LHCN-M2 (cell line): ENCODE results near the gene THBS2. TPM values are rescaled to one million over a fixed set of nuclear protein-coding genes. Genes with fewer than 3 reads are reported as not detected.
"Not testable (repeated sequence)": the region's sequence is repeated elsewhere in the genome, so short reads cannot be mapped to it uniquely, and the experiment has no call there.

Experiments used
- DNase-seq: peaks from one replicate; pipeline ENCODE4 v3.0.0-alpha.2; 2012; ENCODE audit warnings: low read depth
- total RNA-seq: library from RNA; depleted of rRNA; stranded (reverse); fragments of >200 nt; gene quantifications from 2 replicates; pipeline ENCODE4 v1.2.3, GENCODE V29; 2014

The THBS2 gene
- total RNA-seq, 1 experiment from 2014 or later, result 18.6 TPM

DNA sequence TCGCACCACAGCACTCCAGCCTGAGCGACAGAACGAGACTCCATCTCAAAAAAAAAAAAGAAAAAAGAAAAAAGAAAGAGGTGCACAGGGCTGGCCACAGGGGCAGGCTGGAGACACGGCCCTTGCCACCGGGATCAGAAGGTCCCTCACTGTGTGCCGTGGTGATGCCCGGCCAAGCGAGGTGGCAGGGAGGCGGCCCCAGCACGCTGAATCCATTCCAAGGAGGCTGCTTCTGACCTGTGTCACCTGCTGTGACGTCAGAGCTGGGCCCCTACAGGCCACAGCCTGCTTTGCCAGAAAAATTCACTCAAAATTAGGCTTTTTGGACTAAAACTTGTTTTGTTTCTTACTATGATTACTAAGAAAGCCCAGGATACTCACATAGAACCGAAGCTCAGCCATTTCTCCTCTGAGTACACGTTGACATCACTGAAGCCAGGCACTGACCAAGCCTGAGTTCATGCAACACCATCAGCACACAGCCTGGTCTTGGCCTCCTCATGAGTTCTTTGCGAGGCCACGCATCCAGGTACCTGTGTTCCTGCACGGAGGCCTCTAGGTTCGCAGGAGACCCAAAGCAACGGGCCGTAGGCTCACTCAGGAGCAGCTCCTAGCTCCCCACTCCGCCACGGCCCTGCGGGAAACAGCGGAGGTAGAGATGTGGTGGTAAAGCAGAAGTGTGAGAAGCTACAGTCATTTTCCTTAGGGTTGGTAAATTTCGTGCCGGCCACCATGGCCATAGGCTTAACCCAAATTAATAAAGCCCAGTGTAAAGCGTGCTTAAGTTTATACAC is 67.8 kb downstream of the THBS2 start:
- DNase-seq, result no peak

DNA sequence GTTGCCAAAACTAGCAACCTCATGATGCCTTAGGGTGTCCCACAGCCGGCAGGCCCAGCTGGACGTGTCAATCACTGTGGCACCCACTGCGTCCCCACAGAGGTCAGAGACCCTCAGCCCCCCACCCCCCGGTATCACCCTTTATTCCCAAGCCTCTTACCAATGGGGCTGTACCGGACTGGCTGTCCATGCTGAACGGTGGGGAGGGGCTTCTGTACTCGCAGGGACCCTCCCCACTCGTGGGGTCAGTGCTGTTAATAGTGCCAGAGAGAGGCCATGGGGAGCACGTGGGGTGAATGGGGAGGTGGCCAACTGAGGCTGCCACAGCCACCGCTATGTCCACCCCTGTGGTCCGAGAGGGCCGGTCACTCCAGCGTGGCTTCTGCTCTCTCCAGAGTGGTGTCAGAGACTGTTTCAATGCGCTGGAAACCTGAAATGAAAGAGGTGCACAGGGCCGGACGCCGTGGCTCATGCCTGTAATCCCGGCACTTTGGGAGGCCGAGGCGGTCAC is 68.6 kb downstream of the THBS2 start:
- no peak for DNase-seq

DNA sequence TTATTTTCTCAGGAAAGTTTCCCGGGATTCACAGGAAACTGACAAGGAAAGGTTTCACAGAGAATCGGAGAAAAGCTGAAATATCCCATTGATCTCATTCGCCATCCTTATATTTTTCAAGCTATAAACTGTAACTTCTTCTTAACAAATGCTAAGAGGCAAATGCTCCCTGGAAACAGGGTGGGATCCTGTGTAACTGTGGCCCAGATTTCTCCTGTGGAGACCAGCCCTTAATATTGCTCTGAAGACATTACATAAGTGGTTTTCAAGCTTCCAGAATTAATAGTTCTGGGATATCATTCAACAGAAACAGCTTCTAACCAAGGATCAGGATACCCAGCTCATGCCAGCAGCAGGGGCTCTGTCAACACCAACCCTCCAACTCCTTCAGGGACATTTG is 69.2 kb downstream of the THBS2 start:
- DNase-seq, result no peak

DNA sequence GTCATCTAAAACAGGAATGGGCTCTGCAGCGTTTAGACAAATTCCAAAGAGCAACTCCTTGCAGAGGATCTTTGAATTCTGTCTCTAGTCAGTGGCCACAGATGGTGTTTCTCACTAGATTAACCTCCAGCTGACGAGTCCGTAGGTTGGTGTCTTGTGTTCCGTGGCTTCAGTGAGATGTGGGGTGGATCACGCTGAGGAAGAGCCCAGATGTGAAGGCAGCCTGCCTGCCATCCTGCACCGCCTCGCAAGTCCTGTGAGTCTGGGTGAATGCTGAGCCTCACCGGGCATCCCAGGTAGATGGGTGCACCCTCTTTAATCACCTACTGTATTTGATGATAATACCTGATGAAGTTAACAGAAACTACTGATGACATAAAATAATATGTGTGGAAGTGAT is 70.4 kb downstream of the THBS2 start:
- no peak for DNase-seq

DNA sequence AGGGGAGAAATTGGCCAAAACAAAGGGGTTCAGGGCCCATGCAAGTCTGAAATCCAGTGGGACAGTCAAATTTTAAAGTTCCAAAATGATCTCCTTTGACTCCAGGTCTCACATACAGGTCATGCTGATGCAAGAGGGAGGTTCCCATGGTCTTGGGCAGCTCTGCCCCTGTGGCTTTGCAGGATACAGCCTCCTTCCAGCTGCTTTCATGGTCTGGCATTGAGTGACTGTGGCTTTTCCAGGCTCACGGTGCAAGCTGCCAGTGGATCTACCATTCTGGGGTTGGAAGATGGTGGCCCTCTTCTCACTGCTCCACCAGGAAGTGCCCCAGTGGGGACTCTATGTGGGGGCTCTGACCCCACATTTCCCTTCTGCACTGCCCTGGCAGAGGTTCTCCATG is 73.8 kb downstream of the THBS2 start:
- not testable (repeated sequence) for DNase-seq

DNA sequence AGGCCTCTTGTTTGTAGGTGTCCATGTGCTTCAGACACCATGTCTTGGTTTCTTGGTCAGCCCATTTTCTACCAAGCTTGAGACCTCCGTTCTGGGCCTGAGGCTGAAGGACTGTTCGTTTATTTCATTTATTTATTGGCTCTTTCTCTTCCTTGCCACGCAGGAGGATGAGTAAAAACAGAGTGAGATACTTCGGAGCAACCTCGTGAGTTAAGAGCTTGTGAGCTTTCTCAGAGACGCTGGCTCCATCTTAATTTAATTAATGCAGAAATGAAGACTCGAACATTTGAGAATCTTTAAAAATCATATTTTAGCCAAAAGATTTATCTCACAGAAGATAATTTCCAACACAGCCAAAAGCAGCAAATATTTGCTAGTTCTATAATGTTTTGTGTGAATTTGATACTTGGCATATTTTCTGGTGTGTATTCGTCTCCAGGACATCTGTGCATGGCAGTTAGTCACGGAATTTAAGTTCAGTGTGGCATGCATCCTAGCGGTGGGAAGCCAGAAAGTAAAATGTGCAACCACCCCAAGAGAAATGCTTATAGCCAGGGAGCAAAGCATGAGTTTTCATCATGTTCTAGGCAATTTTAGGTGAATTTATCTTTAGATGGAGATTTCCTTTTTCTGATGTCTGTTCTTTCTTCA is 76.0 kb downstream of the THBS2 start:
- DNase-seq, result peak; percentile 75

DNA sequence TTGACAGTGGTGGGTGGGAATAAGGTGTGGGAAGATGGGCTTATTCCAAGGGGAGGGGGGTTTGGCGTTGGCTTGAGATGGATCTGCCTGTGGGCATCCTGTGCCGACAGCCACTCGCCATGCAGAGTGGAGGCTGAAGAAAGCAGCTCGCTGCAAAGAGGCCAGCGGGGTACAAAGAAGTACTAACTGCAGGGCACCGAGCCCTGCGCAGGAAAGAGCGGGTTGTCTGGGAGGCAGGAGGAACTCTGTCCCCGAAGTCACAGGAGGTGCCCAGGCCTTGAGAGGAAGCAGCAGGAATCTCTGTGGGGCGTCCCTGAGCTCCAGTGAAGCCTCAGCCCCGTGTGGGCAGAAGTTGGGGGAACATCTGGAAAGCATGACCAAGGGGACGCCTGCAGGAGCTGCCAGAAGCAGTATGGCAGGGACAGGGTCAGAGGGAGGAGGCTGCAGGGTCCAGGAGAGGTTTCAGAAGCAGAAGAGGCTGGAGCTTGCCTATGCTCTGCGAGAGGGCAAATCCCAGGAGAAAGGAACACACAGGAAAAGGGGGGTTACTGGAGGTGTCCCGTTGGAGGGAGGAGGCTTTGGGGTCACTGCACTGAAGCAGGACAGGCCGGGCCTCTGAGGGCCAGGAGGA is 77.2 kb downstream of the THBS2 start:
- DNase-seq, result no peak

DNA sequence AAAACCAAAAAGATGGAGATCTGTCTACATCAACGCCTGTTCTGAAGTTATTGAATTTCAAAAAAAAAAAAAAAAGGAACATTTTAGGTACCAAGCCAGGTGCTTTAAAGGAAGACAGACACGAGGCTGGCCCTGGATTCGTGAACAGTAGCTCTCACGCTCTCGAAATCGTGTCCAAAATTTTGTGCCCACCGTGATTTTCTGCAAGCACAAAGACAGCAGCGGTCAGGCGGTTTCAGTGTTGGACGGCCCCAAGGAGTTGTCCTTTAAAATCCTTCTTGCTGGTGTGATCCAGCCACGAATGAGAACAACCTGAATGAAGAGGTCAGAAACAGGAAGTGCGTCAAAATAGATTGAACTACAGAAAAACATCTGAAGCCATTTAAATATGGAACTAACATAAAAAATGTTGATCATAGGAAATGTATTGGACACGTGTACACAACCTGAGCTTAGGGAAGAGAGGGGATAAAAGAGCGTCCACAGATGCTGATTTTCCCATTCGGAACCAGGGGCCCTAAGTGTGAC is 78.2 kb downstream of the THBS2 start:
- no peak for DNase-seq

DNA sequence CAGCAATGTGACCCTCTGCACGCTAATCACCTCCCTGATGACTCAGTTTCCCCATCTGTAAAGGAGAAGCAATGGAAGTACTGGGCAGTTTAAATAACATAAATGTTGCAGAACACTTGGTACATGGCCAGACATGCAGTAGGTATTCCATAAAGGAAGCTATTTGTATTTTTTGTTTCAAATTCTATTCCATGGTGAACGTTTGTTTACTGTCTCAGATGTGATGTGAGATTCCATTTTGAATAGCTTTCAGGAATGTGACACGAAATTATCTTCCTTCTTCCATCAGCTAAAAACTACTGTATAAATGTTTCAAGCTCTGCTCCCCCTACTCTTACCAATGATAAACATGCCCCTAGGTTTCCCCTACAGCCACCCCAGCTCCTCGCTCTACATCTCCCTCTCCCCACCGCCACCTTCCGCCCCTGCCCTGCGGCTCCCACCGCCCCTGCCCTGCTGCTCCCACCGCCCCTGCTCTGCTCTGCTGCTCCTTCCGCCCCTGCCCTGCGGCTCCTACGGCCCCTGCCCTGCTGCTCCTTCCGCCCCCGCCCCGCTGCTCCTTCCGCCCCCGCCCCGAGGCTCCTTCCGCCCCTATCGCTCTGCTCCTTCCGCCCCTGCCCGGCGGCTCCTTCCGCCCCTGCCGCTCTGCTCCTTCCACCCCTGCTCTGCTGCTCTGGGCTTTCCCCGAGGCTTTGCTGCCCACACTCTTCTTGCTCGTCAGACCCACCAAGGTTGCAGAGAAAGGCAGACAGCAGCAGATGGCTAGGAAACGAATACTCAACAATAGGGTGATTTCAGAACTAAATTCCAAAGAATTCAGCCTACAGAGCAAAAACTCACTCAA is 78.9 kb downstream of the THBS2 start:
- peak; percentile 49 for DNase-seq

DNA sequence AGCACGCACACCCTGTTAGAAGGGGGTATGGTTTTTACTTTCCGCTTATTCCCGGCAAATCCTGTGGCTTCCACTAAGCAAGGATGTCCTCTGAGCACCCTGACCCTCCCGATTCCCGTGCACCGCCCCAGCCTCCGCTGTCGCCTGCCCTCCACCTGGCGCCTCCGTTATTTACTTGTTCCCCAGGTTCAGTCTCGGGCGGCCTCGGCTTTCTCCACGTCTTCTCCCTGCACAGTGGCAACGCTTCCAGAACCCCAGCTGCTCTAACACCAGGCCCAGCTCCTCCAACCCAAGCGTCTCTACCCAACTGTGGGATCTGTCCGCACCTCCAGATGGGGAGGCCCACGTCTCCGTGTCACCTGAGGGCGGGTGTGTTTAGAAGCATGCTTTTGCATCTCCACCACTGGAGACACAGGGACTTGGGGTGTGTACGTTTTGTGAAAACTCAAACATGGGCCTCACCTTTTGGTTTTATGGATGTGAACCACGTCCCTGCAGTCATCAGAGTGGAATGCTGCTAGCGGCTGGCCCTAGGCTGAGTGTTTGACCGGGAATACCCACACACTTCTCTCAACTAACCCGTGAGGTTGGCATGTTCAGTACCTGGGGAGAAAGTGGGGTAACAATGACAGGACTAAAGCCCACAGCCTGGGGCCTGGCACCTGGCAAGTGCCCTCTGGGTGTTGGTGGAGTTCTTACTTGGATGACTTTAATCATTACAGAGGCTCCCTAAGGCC is 79.9 kb downstream of the THBS2 start:
- DNase-seq, result no peak

DNA sequence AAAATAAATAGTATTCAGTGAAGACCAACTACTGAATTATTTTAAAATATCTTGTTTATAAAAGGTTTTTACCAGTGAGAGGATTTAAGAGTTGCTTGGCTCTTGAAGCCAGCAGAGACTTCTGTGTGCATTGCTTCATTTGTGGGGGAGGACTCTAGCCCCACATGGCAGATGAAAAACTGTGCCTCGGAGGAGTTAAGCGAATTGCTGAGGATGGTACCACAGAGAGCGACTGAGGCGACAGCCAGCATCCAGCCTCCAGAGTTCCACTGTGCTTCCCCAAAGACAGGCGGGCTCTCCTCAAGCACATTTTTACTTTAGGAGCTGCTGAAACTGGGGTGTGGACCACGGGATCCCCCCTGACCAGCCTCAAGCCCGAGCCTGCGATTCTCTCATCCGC is 80.7 kb downstream of the THBS2 start:
- no peak for DNase-seq

DNA sequence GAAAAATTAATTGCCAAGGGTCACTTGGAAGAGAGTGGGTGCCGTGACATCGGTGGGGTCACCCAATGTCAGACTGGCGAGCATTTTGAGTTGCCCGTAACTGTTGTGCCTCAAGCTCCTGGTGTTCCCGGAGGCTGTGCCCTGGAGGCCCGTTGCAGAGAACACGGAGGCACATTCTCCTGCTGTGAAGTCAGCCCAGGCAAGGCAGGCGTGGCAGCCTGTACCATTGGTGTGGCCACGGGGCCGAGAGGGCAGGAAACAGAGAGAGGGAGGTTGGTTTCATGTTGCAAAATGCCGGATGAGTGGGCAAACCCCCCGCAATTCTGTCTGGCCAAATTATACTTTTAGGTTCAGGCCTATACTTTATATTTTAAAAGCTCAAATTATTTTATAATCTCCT is 81.2 kb downstream of the THBS2 start:
- DNase-seq, result peak; percentile 92

DNA sequence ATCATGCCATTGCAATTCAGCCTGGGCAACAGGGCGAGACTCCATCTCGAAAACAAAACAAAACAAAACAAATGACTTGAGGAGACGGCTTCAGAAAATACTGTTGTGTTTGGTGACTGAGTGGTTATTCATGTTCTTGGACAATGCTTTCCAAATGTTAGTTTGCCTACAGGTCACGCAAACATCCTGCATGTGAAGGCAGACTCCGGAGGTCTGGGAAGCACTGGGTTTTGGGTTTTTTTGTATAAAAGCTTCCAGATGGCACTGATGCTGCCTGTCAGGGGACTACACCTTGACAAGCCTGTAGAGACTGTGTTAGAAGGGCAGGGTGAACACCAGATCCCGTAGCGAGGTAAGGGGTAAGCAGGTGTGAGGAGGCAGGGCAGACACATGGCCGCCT is 81.7 kb downstream of the THBS2 start:
- DNase-seq, result peak; percentile 70

DNA sequence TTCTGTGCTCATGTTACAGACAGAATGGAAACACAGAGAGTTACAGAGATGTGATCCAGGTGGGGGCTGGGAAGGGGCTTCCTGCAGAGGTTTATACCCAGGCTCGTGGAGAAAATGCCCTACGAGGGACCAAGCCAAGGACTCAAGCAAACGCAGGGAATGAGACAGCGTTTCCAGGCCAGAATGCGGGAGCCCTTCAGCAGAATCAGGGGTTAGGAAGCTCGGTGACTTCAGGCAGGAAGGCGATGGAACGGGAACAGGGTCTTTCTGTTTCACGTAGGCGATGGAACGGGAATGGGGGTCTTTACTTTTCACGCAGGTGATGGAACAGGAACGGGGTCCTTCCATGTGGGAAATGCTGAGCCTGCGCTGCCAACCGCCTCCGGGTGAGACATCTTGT is 82.6 kb downstream of the THBS2 start:
- no peak for DNase-seq

DNA sequence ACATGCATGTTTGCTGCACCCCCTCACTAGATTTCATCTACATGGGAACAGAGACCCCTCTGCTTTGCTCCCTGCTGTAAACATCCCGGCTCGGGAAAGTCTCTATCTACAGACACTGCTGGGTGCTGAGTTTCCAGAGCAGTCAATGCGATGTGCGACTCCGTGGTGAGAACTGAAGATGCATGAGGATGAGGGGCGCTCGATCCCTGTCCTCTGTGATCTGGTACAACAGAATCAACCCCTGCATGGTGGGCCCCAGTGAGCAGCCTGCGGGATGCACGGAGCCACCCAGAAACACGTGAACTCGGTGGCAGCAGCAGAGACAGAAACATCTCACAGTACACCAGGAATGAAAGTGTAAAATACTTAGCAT is 83.1 kb downstream of the THBS2 start:
- DNase-seq, result no peak

DNA sequence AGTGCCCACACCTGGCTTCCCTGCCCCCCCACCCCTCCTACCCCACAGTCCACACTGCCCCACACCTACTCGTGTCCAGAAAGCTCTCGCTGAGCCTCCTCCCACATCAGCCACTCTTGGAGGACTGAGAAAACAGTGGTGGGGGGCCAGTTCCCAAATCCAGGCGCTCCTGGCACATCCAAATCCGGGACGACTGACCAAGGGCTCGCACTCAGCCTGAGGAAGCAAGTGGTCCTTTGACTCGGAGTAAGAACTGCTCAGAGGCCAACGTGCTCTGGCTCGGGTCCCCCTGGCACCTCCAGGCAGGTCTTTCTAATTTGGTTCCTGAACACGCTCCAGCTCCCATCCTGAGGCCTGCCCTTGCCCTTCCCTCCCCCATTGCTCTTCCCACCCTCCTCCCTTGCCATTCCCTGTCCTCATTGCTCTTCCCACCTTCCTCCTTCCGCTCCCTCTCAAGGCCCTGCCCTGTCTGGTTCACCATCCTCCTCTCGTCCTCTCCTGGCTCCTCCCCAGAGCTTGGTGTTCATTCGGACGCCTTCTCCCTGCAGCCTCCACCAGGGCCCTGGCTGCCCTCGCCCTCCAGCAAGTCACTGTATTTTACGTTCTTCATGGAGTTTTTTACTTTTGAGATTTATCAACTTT is 83.6 kb downstream of the THBS2 start:
- no peak for DNase-seq

DNA sequence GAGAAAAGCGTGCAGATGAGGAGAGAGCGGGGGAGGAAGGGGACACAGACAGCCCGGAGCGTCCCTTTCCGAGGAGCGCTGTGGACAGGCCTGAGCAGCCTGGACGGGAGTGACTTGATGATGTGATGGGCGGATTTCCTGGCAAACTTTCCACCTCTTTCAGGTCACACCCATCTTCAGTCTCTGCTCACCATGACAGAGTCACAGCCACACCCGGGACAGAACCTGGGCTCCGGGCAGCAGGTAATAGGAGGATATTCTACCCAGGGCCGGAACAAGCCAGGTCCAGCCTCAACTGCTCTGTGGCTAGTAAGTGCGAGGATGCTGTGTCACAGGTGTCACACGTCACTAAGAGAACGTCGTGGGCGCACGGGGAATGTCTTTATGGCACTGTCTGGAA is 84.3 kb downstream of the THBS2 start:
- no peak for DNase-seq

DNA sequence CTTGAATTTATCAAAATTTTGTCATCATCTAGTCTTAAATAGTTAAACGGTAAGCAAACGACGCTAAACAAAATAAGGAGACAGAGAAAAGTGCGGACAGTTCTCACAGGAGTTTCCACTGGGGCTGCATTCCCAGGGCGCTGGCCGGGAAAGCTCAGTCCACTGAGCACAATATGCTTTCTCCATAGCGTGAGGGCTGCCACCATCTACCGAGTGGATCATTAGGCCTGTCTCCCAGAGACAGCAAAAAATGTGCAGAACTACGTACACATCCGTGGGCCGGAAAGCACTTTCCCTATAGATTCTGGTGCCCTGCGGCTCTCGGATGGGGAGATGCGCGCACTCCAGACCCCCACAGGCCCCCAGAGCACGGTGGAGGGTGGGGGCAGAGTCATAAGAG is 84.9 kb downstream of the THBS2 start:
- DNase-seq, result no peak

DNA sequence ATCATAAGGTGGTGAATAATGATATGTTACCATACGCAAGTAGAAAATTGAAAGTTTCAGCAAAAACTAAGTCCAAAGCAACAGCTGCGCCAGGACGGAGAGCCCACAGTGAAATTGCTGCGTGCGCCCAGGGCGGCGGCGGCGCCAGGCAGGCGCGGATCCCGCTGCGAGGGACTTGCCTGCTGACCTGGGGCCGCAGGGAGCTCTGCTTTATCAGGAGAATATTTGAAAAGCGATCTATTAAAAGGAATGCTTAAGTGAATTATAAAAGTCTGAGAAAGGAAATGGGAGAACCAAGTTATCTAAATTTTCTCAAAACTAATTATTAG is 85.4 kb downstream of the THBS2 start:
- no peak for DNase-seq

DNA sequence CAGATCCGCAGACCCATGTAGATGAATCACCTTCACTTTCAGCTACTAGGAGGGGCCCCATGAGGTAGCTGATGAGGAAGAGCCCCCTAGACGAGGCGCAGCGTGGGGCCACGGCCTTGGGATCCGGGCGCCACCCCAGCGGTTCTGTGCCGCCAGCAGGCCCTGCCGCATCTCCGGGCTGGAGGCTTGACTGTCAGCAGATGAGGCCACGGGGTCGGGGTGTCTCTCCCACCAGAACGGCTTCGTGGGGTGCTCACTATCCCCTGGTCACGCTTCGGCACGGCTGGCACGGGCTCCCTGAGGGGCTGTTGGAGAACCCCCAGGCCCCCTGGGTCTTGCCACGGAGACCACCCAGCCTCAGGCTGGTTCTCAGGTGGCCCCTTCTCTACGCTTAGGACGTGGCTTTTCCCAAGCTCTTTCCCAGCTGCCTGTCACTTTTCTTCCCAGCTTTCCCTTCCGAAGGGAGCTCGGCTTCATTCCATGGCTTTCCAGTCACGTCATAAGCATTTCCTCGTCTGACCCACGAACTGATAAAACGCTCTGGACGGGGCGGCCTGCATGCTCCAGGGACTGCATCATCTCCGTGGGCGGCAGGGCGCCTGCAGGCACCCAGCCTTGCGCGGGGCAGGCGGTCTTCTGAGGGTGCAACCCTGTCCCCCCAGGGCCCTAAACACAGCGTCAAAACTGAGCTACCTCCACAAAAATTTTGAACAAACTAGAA is 85.9 kb downstream of the THBS2 start:
- DNase-seq, result peak; percentile 95
